T-cell (primary cell): ENCODE measurements around the gene CCDC7. TPM values are rescaled to one million over a fixed set of nuclear protein-coding genes. Genes with fewer than 3 reads are reported as not detected.
"Not testable (repeated sequence)": the region's sequence is repeated elsewhere in the genome, so short reads cannot be mapped to it uniquely, and the experiment has no call there.

Experiments
- ATAC-seq, 4 experiments: fragments of 200-7000 bp in 3 of 4; fragments of 150-1000 bp in 1 of 4; cut with Tn5 transposase; replicated peaks in 1 of 4; 1 replicate in 3 of 4; 2 replicates in 1 of 4; pipeline ENCODE4 v1.10.0; 2021; ENCODE audit warnings: moderate library complexity in 3 of 4, mild to moderate bottlenecking in 2 of 4, moderate number of reproducible peaks in 1 of 4
- CTCF ChIA-PET, 2 donors: fragments of 300-600 bp; sonication (Branson Sonifier 250); formaldehyde crosslinking; loops; one replicate each; lab custom pipeline; 2022; ENCODE audit warnings: antibody characterized with exemption in 2 of 2; lab: Charles Lee
- POLR2A ChIA-PET, 2 donors: fragments of 300-600 bp; sonication (Branson Sonifier 250); formaldehyde crosslinking; loops; one replicate each; lab custom pipeline; 2022; ENCODE audit warnings: antibody characterized with exemption in 2 of 2; lab: Charles Lee
- DNase-seq, 35 experiments: peaks; one replicate each; pipeline versions ENCODE4 v3.0.0 to v3.0.0-alpha.2; 2013 to 2023
- H3K27ac ChIP-seq: one replicate; pipeline ENCODE4 v1.5.1; 2013; ENCODE audit warnings: low read length
- H3K27me3 ChIP-seq, 2 experiments: replicated peaks in 1 of 2; 1 replicate in 1 of 2; 2 replicates in 1 of 2; pipeline versions ENCODE4 v1.6.1 to v1.7.0; 2013; ENCODE audit warnings: low read length in 1 of 2, mixed read lengths in 1 of 2; ENCODE audit not compliant: control insufficient read depth in 2 of 2, insufficient read depth in 2 of 2; ENCODE audit errors: extremely low read depth in 1 of 2
- H3K36me3 ChIP-seq, 2 donors: 1 replicate in 1 of 2; 2 replicates in 1 of 2; pipeline versions ENCODE4 v1.6.1 to v1.7.0; 2013; ENCODE audit warnings: low read length in 1 of 2; ENCODE audit not compliant: control insufficient read depth in 2 of 2, insufficient read depth in 1 of 2; ENCODE audit errors: extremely low read depth in 1 of 2
- H3K4me1 ChIP-seq, 2 experiments: 1 replicate in 1 of 2; 2 replicates in 1 of 2; pipeline versions ENCODE4 v1.6.1 to v1.7.0; 2013; ENCODE audit warnings: low read length in 2 of 2, mixed read lengths in 1 of 2; ENCODE audit not compliant: insufficient read depth in 2 of 2, control insufficient read depth in 1 of 2; ENCODE audit errors: extremely low read depth in 1 of 2
- H3K4me3 ChIP-seq, 2 donors: 1 replicate in 1 of 2; 2 replicates in 1 of 2; pipeline versions ENCODE4 v1.5.1 to v1.7.0; 2013; ENCODE audit warnings: mild to moderate bottlenecking in 2 of 2, low read length in 1 of 2, moderate library complexity in 1 of 2; ENCODE audit not compliant: control insufficient read depth in 1 of 2; ENCODE audit errors: extremely low read depth in 1 of 2
- H3K9me3 ChIP-seq: 2 replicates; pipeline ENCODE4 v1.7.0; 2013
- H3K27ac Mint-ChIP-seq, 2 donors: one replicate each; pipeline ENCODE4 v1.8.0; 2020 to 2021; ENCODE audit warnings: mild to moderate bottlenecking in 2 of 2, mixed read lengths in 2 of 2
- H3K27me3 Mint-ChIP-seq, 2 donors: one replicate each; pipeline ENCODE4 v1.8.0; 2021 to 2022; ENCODE audit warnings: mixed read lengths in 2 of 2
- H3K36me3 Mint-ChIP-seq: one replicate; pipeline ENCODE4 v1.8.0; 2021; ENCODE audit warnings: mixed read lengths
- H3K4me1 Mint-ChIP-seq, 3 donors: one replicate each; pipeline ENCODE4 v1.8.0; 2020 to 2022; ENCODE audit warnings: mixed read lengths in 3 of 3, mild to moderate bottlenecking in 1 of 3
- H3K4me3 Mint-ChIP-seq, 3 donors: one replicate each; pipeline ENCODE4 v1.8.0; 2020 to 2022; ENCODE audit warnings: mild to moderate bottlenecking in 3 of 3, mixed read lengths in 3 of 3, moderate library complexity in 3 of 3
- H3K9me3 Mint-ChIP-seq, 3 donors: one replicate each; pipeline ENCODE4 v1.8.0; 2020 to 2022; ENCODE audit warnings: mixed read lengths in 3 of 3
- WGBS: methylation state at CpG from one replicate; pipeline ENCODE4 v1.1.5; 2013; ENCODE audit warnings: missing lambda C conversion rate; ENCODE audit not compliant: insufficient coverage; 5-methylcytosine and 5-hydroxymethylcytosine counted together
- total RNA-seq, 35 experiments: library from RNA in 6 of 35; stranded (reverse) in 6 of 35; fragments of 120-200 nt in 1 of 35; gene quantifications; one replicate each; pipeline versions ENCODE4 v1.2.1 to v1.2.4 and lab custom pipeline; 2013 to 2026

CCDC7 gene
- total RNA-seq, 5 donors from 2014 or later (not counting 1 experiment from before 2014, with no cell fraction given): 48.1 to 74.6 (median 62.1) TPM

DNA sequence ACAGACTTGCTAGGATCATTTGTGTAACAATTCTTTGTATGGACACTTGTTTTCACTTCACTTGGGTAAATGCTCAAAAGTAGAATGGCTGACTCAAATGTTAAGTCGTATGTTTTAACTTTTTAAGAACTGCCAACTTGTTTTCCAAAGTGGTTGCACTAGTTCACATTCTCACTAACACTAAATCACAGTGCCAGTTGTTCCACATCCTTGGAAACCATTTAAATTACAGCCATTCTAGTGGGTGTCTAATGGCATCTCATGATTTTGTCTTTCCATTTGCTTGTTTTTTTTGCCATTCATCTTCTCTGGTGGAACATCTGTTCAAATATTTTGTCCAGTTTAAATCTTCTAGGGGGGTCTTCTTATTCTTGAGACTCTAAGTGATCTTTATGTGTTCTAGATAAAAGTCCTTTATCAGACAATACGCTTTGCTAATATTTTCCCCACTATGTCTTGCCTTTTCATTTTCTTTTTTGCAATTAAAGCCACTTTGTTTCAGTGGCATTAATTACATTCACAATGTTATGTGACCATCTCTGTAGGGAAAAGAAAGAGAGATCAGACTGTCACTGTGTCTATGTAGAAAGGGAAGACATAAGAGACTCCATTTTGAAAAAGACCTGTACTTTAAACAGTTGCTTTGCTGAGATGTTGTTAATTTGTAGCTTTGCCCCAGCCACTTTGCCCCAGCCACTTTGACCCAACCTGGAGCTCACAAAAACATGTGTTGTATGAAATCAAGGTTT, 448.1 kb downstream of the CCDC7 start:
- H3K9me3 ChIP-seq: no peaks in the 10 kb centered on the region
- Mint-ChIP-seq H3K9me3 (no peaks in the 10 kb centered on the region), H3K4me3 (no peak overlapping the region), H3K36me3 (peaks cover 34% of the 10 kb centered on the region), H3K27me3 (no peaks in the 10 kb centered on the region), H3K4me1 (peaks cover 8 to 19% (median 10%) of the 10 kb centered on the region in 3 donors), H3K27ac (peak overlapping the region; percentile 0 to 7)
- H3K27me3 ChIP-seq: no peaks in the 10 kb centered on the region
- DNase-seq: no peak
- no peaks in the 10 kb centered on the region for H3K4me1 ChIP-seq
- WGBS: 67% methylated on average over 1 of the region's 2 CpGs
- ATAC-seq: no peak
- ChIA-PET POLR2A (no interaction called here), CTCF (no interaction called here)
- H3K27ac ChIP-seq: no peak overlapping the region
- no peak overlapping the region for H3K4me3 ChIP-seq
- H3K36me3 ChIP-seq: peaks cover 0 to 17% of the 10 kb centered on the region in 2 donors

DNA sequence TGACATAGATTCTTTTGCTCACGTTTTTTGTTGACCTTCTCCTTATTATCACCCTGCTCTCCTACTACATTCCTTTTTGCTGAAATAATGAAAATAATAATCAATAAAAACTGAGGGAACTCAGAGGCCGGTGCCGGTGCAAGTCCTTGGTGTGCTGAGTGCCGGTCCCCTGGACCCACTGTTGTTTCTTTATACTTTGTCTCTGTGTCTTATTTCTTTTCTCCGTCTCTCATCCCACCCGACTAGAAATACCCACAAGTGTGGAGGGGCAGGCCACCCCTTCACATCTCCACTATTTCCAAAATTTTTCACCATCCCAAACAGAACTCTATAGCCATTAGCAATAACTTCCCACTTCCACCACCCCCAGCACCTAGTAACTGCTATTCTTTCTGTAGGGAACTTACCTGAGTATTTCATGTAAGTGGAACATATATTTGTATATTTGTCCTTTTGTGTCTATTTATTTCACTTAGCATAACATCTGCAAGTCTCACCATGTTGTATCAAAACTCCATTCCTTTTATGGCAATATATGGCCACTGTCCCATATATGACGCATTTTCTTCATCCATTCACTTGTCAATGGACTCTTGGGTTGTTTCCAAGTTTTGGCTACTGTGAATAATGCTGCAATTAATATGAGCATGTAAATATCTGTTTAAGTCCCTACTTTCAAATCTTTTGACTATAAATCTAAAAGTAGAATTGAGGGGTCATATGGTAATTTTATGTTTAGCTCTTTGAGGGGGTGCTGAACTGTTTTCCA, 449.4 kb downstream of the CCDC7 start:
- H3K27ac ChIP-seq, H3K4me1 Mint-ChIP-seq, H3K27me3 ChIP-seq, DNase-seq, H3K4me1 ChIP-seq, POLR2A ChIA-PET, CTCF ChIA-PET, H3K4me3 ChIP-seq, H3K9me3 ChIP-seq, H3K27me3 Mint-ChIP-seq, H3K4me3 Mint-ChIP-seq, ATAC-seq, H3K27ac Mint-ChIP-seq, H3K9me3 Mint-ChIP-seq: not testable (repeated sequence)
- WGBS: 93% methylated on average over 3 of the region's 7 CpGs
- peaks cover 0 to 21% of the 10 kb centered on the region in 2 donors for H3K36me3 ChIP-seq
- H3K36me3 Mint-ChIP-seq: peaks cover 41% of the 10 kb centered on the region

GRCh38 chr10:32901815-32902214, 455.9 kb downstream of the CCDC7 start:
- Histone ChIP-seq H3K4me1 (no peaks in the 10 kb centered on the region), H3K36me3 (peaks cover 0 to 36% of the 10 kb centered on the region in 2 donors), H3K27ac (no peak overlapping the region), H3K9me3 (no peaks in the 10 kb centered on the region), H3K4me3 (no peak overlapping the region), H3K27me3 (no peaks in the 10 kb centered on the region)
- H3K36me3 Mint-ChIP-seq: peaks cover 60% of the 10 kb centered on the region
- ATAC-seq: no peak
- no peaks in the 10 kb centered on the region for H3K9me3 Mint-ChIP-seq
- CTCF ChIA-PET: no interaction called here
- H3K27ac Mint-ChIP-seq: peak overlapping the region in 1 of 2 donors; percentile 46
- WGBS: 97% methylated on average over 4 of the region's 9 CpGs
- no peak overlapping the region for H3K4me3 Mint-ChIP-seq
- DNase-seq: no peak
- peaks cover 0 to 7% (median 0%) of the 10 kb centered on the region in 3 donors for H3K4me1 Mint-ChIP-seq
- POLR2A ChIA-PET: interaction anchor here in 1 of 2 donors (0.5 kb wide), 1 partner anchor 9 kb away, joined by 7 read pairs; no protein-coding TSS in a partner anchor
- H3K27me3 Mint-ChIP-seq: no peaks in the 10 kb centered on the region

- ATAC-seq (no peak), DNase-seq (no peak)
- H3K27ac ChIP-seq: no peak overlapping the region
- Mint-ChIP-seq H3K36me3 (peaks cover 57% of the 10 kb centered on the region), H3K4me3 (no peak overlapping the region), H3K9me3 (no peaks in the 10 kb centered on the region), H3K27ac (peak overlapping the region in 1 of 2 donors; percentile 34), H3K27me3 (no peaks in the 10 kb centered on the region), H3K4me1 (peaks cover 0 to 19% (median 0%) of the 10 kb centered on the region in 3 donors)
- no peak overlapping the region for H3K4me3 ChIP-seq
- no peaks in the 10 kb centered on the region for H3K4me1 ChIP-seq
- WGBS: 100% methylated on average over 1 of the region's 3 CpGs
- H3K9me3 ChIP-seq: no peaks in the 10 kb centered on the region
- ChIA-PET POLR2A (no interaction called here), CTCF (no interaction called here)
- H3K27me3 ChIP-seq: no peaks in the 10 kb centered on the region
- peaks cover 0 to 50% of the 10 kb centered on the region in 2 donors for H3K36me3 ChIP-seq
These were observed 459.5 kb downstream of the CCDC7 start for GRCh38 chr10:32905466-32905865.

- ATAC-seq (no peak), DNase-seq (no peak)
- Mint-ChIP-seq H3K27me3 (no peaks in the 10 kb centered on the region), H3K27ac (no peak overlapping the region), H3K36me3 (peaks cover 62% of the 10 kb centered on the region), H3K4me1 (peaks cover 0 to 21% (median 0%) of the 10 kb centered on the region in 3 donors), H3K9me3 (no peaks in the 10 kb centered on the region), H3K4me3 (peak overlapping the region in 1 of 3 donors; percentile 28)
- Histone ChIP-seq H3K4me1 (no peaks in the 10 kb centered on the region), H3K36me3 (peaks cover 0 to 60% of the 10 kb centered on the region in 2 donors), H3K9me3 (no peaks in the 10 kb centered on the region), H3K27me3 (no peaks in the 10 kb centered on the region), H3K4me3 (no peak overlapping the region), H3K27ac (no peak overlapping the region)
- ChIA-PET CTCF (no interaction called here), POLR2A (no interaction called here)
- WGBS: no CpG with 5 or more reads among the region's 4 CpGs
These were observed 460.7 kb downstream of the CCDC7 start for GRCh38 chr10:32906595-32906994.

DNA sequence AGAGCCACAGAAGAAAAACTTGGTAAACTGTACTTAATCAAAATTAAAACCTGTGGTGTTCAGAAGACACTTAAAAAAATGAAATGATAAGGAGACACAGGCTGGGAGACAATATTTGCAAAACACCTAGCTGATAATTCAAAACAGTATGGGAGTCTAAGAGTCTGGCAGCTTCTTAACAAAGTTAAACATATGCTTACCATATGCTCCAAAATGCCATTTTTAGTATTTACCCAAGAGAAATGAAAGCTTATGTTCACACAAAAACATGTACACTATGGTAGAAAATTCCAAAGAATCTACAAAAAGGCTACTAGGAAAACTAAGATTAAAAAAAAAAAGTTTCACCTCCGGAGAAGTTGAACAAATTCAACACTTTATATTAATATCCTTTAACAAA, 463.5 kb downstream of the CCDC7 start:
- H3K9me3 ChIP-seq: no peaks in the 10 kb centered on the region
- ChIA-PET CTCF (interaction anchor here (0.5 to 0.9 kb wide), 3 partner anchors 29 to 552 kb away, joined by 3 to 7 read pairs (median 7); no protein-coding TSS in a partner anchor), POLR2A (interaction anchor here in 1 of 2 donors (0.5 kb wide), 1 partner anchor 170 kb away, joined by 10 read pairs; no protein-coding TSS in a partner anchor)
- Mint-ChIP-seq H3K27ac (peak overlapping the region in 1 of 2 donors; percentile 28), H3K4me3 (no peak overlapping the region), H3K36me3 (peaks cover 60% of the 10 kb centered on the region), H3K27me3 (no peaks in the 10 kb centered on the region), H3K9me3 (no peaks in the 10 kb centered on the region), H3K4me1 (peaks cover 0 to 35% (median 2%) of the 10 kb centered on the region in 3 donors)
- H3K4me1 ChIP-seq: no peaks in the 10 kb centered on the region
- no peaks in the 10 kb centered on the region for H3K27me3 ChIP-seq
- H3K36me3 ChIP-seq: peaks cover 0 to 57% of the 10 kb centered on the region in 2 donors
- WGBS: no CpG with 5 or more reads among the region's 1 CpG
- no peak for ATAC-seq
- no peak for DNase-seq
- H3K27ac ChIP-seq: no peak overlapping the region
- H3K4me3 ChIP-seq: no peak overlapping the region
